H1 (cell line): ENCODE measurements around the gene ATCAY. TPM values are rescaled to one million over a fixed set of nuclear protein-coding genes. Genes with fewer than 3 reads are reported as not detected.
A peak's percentile ranks its signal among the peaks of the same experiment; 100 is the strongest.

Experiments
- BCL11A ChIP-seq, 2 experiments: IDR thresholded peaks; one replicate each; pipeline ENCODE4 v1.6.1; 2011; ENCODE audit warnings: low read depth in 2 of 2, low read length in 2 of 2, mild to moderate bottlenecking in 2 of 2
- CEBPB ChIP-seq: IDR thresholded peaks from 2 replicates; pipeline ENCODE4 v1.6.1; 2012; ENCODE audit warnings: low read depth, low read length
- CHD2 ChIP-seq: IDR thresholded peaks from 2 replicates; pipeline ENCODE4 v1.6.1; 2012; ENCODE audit warnings: low read length, improper control_type of control experiment
- HDAC2 ChIP-seq, 2 experiments: fragments of 300-600 bp in 1 of 2; sonication (generic) in 1 of 2; IDR thresholded peaks; 2 replicates each; pipeline ENCODE4 v1.6.1; 2011 to 2012; ENCODE audit warnings: low read depth in 2 of 2, low read length in 2 of 2, mild to moderate bottlenecking in 2 of 2, moderate library complexity in 2 of 2, borderline replicate concordance in 1 of 2, inconsistent platforms in 1 of 2
- HDAC6 ChIP-seq: IDR thresholded peaks from one replicate; pipeline ENCODE4 v1.7.1; 2012; ENCODE audit warnings: low read depth, mild to moderate bottlenecking, inconsistent platforms, low read length, moderate library complexity
- JUND ChIP-seq: IDR thresholded peaks from 2 replicates; pipeline ENCODE4 v1.6.1; 2011; ENCODE audit warnings: mild to moderate bottlenecking, improper control_type of control experiment, low read length
- NRF1 ChIP-seq: IDR thresholded peaks from 2 replicates; pipeline ENCODE4 v1.6.1; 2011; ENCODE audit warnings: mild to moderate bottlenecking, low read depth, low read length, improper control_type of control experiment
- RAD21 ChIP-seq, 2 experiments: IDR thresholded peaks in 1 of 2; conservative IDR thresholded peaks in 1 of 2; 2 replicates each; pipeline ENCODE4 v1.6.1; 2011; ENCODE audit warnings: low read depth in 2 of 2, low read length in 2 of 2, improper control_type of control experiment in 1 of 2, inconsistent platforms in 1 of 2, mild to moderate bottlenecking in 1 of 2, moderate library complexity in 1 of 2
- RNF2 ChIP-seq: fragments of 200-900, 300-1000 bp; sonication (generic); IDR thresholded peaks from 2 replicates; pipeline ENCODE4 v1.7.1; 2016; ENCODE audit warnings: borderline replicate concordance, low read depth, mild to moderate bottlenecking, antibody characterized with exemption, low read length; ENCODE audit not compliant: poor library complexity, severe bottlenecking; ENCODE audit errors: missing control alignments
- RXRA ChIP-seq: IDR thresholded peaks from 2 replicates; pipeline ENCODE4 v1.6.1; 2011; ENCODE audit warnings: low read depth, mild to moderate bottlenecking, low read length, moderate library complexity; ENCODE audit not compliant: insufficient read depth
- SAP30 ChIP-seq: fragments of 300-600 bp; sonication (generic); IDR thresholded peaks from 2 replicates; pipeline ENCODE4 v1.7.1; 2012; ENCODE audit warnings: low read length, moderate library complexity, mild to moderate bottlenecking, inconsistent platforms; ENCODE audit not compliant: insufficient read depth, insufficient replicate concordance
- SP1 ChIP-seq: IDR thresholded peaks from 2 replicates; pipeline ENCODE4 v1.6.1; 2011; ENCODE audit warnings: low read depth, low read length
- TAF7 ChIP-seq: optimal IDR thresholded peaks from 2 replicates; pipeline ENCODE3; 2011; ENCODE audit warnings: low read depth, mild to moderate bottlenecking, inconsistent platforms, low read length, moderate library complexity, borderline replicate concordance
- TCF12 ChIP-seq: IDR thresholded peaks from 2 replicates; pipeline ENCODE4 v1.6.1; 2011; ENCODE audit warnings: low read depth, mild to moderate bottlenecking, low read length
- YY1 ChIP-seq: IDR thresholded peaks from 2 replicates; pipeline ENCODE4 v1.6.1; 2011; ENCODE audit warnings: low read depth, mild to moderate bottlenecking, low read length
- polyA plus RNA-seq, 7 experiments: library from polyadenylated mRNA; depleted of rRNA in 3 of 7; stranded (reverse) in 5 of 7; unstranded in 2 of 7; fragments of >200 nt in 5 of 7; fragments of 200-250 nt in 2 of 7; gene quantifications; 1 replicate in 5 of 7; 2 replicates in 1 of 7; 4 replicates in 1 of 7; pipeline versions ENCODE4 v1.2.1 to v1.2.3, GENCODE V29; 2011 to 2013; ENCODE audit warnings: missing spikeins in 2 of 7, mixed read lengths in 2 of 7
- total RNA-seq: library from RNA; stranded (reverse); fragmentation: NEBNext Ultra II Directional; extraction: Animal tissue kit (Norgen Biotek cat#: 25700); gene quantifications from 2 replicates; pipeline ENCODE4 v1.2.1, GENCODE V29; 2021
- TF ChIP-seq, protein P1 (sequence below): IDR thresholded peaks from 2 replicates; pipeline ENCODE4 v1.6.1; 2012; ENCODE audit warnings: low read length, inconsistent platforms
- TF ChIP-seq, protein P2 (sequence below): IDR thresholded peaks from 2 replicates; pipeline ENCODE4 v1.6.1; 2011; ENCODE audit warnings: low read length, improper control_type of control experiment
- TF ChIP-seq, protein P3 (sequence below): IDR thresholded peaks from 2 replicates; pipeline ENCODE4 v1.6.1; 2012; ENCODE audit warnings: inconsistent platforms

Gene ATCAY
- total and polyA plus RNA-seq, 2 of the 8 experiments (the other 6 are each of a cell fraction or from before 2014, with no cell fraction given): 24.4 to 33.8 TPM

DNA sequence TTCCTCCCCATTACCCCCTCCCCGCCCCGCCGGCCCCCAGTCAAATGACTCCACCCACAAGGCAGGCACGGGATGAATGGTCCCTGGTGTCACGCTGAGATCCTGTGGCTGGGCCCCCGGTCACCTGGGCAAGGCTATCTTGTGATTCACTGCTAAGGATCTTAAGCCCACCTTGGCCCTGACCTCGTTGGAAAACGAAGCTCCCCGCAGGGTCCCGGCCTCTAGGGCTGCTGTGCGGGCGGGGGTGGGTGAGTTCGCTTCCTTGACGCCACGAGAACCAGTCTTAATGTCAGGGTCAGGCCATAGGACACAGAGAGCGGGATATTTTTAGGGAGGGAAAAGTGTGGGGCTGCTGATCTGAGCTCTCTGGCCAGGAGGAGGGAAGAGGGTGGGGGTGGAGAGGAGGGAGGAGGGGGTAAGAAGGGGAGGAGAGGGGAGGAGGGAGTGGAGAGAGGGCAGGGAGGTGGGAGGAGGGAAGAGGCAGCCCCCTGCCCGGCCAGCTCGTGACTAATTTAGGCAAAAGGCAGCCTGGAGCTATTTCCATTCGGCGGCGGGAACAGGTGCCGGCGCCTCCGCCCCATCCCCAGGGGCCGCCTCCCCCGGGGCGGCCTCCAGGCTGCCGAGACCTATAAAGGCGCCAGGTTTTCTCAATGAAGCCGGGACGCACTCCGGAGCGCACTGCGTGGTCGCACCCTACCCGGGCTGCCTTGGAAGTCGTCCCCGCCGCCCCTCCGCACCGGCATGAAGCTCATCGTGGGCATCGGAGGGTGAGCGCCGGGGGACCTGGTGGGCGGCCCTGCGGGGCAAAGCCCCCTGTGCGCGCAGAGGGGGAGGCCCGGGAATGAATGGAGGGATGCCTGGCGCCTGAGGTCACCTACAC lies 52.7 kb downstream of the ATCAY start, which contains the start of gene NMRK2 (continued):
- TF ChIP-seq, protein P1, sequence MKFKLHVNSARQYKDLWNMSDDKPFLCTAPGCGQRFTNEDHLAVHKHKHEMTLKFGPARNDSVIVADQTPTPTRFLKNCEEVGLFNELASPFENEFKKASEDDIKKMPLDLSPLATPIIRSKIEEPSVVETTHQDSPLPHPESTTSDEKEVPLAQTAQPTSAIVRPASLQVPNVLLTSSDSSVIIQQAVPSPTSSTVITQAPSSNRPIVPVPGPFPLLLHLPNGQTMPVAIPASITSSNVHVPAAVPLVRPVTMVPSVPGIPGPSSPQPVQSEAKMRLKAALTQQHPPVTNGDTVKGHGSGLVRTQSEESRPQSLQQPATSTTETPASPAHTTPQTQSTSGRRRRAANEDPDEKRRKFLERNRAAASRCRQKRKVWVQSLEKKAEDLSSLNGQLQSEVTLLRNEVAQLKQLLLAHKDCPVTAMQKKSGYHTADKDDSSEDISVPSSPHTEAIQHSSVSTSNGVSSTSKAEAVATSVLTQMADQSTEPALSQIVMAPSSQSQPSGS: no peak
- TF ChIP-seq RXRA (no peak), TAF7 (peak; percentile 64), HDAC2 (IDR thresholded peaks at IDR 0.05; ENCODE audit: borderline replicate concordance in 1 of 2, low read depth in 2 of 2, low read length in 2 of 2) (0 out of 4 replicates have a peak, but pooled peaks have one; percentile 9 to 31), RAD21 (IDR thresholded peaks at IDR 0.05 in 1 of 2, conservative IDR thresholded peaks at IDR 0.05 in 1 of 2; ENCODE audit: low read depth in 2 of 2, low read length in 2 of 2) (no peak), HDAC6 (no peak), SAP30 (no peak), TCF12 (0 out of 2 replicates have a peak, but pooled peaks have one; percentile 55), CHD2 (no peak), JUND (peak; percentile 37; the same call in 1 of the 2 replicates), BCL11A (IDR thresholded peaks at IDR 0.05; ENCODE audit: low read depth in 2 of 2, low read length in 2 of 2) (no peak), CEBPB (no peak), NRF1 (no peak), RNF2 (no peak), YY1 (no peak; the same call in 1 of the 2 replicates), SP1 (no peak; the same call in 1 of the 2 replicates)
- TF ChIP-seq, protein P2, sequence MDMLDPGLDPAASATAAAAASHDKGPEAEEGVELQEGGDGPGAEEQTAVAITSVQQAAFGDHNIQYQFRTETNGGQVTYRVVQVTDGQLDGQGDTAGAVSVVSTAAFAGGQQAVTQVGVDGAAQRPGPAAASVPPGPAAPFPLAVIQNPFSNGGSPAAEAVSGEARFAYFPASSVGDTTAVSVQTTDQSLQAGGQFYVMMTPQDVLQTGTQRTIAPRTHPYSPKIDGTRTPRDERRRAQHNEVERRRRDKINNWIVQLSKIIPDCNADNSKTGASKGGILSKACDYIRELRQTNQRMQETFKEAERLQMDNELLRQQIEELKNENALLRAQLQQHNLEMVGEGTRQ: 0 out of 2 replicates have a peak, but pooled peaks have one; percentile 39
- TF ChIP-seq, protein P3, sequence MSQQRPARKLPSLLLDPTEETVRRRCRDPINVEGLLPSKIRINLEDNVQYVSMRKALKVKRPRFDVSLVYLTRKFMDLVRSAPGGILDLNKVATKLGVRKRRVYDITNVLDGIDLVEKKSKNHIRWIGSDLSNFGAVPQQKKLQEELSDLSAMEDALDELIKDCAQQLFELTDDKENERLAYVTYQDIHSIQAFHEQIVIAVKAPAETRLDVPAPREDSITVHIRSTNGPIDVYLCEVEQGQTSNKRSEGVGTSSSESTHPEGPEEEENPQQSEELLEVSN: peak; percentile 79
